ENCODE measurements around the gene NUTM2D.
"Not testable (repeated sequence)": the region's sequence is repeated elsewhere in the genome, so short reads cannot be mapped to it uniquely, and the experiment has no call there.

NUTM2D gene

GRCh38 chr10:87350161-87350560, 7.4 kb upstream of the NUTM2D start:
- not testable (repeated sequence) for H4K8ac ChIP-seq (ENCODE audit: low read depth, low read length); H3K4me2 ChIP-seq (ENCODE audit: insufficient read depth, low read length, poor library complexity, severe bottlenecking); H2BK5ac ChIP-seq (ENCODE audit: low read length); H3K79me1 ChIP-seq (ENCODE audit: low read depth, low read length); H3K14ac ChIP-seq (ENCODE audit: low read length); H3K9ac ChIP-seq (ENCODE audit: low read depth, low read length, poor library complexity); H3K27me3 ChIP-seq (ENCODE audit: control insufficient read depth in 3 of 3, insufficient read depth in 3 of 3, low read depth in 1 of 3, low read length in 3 of 3); DNase-seq (ENCODE audit: low spot score); H3K9me3 ChIP-seq (replicated peaks in 1 of 2; ENCODE audit: control insufficient read depth in 2 of 2, insufficient read depth in 1 of 2, low read depth in 1 of 2, low read length in 2 of 2); H3K27ac ChIP-seq (replicated peaks; ENCODE audit: low read length); H2AK5ac ChIP-seq (ENCODE audit: low read depth, low read length); H4K91ac ChIP-seq (ENCODE audit: low read depth, low read length, poor library complexity); H3K4me1 ChIP-seq (ENCODE audit: control insufficient read depth in 2 of 2, insufficient read depth in 1 of 2, low read depth in 1 of 2, low read length in 2 of 2); H3K23ac ChIP-seq (ENCODE audit: low read depth, low read length, poor library complexity); H2BK120ac ChIP-seq (ENCODE audit: low read depth, low read length); H3K4me3 ChIP-seq (ENCODE audit: low read length in 2 of 2); H3K4ac ChIP-seq (ENCODE audit: low read length); H3K18ac ChIP-seq (ENCODE audit: low read length); H2BK12ac ChIP-seq (ENCODE audit: low read length); H2BK15ac ChIP-seq (ENCODE audit: low read length); H2AFZ ChIP-seq (ENCODE audit: low read length); H3K36me3 ChIP-seq (replicated peaks in 1 of 2; ENCODE audit: control insufficient read depth in 2 of 2, insufficient read depth in 2 of 2, low read length in 2 of 2)
- WGBS, 2 donors (ENCODE audit: extremely low coverage in 2 of 2, insufficient read length in 2 of 2, insufficient replicate concordance in 1 of 2): no CpG with 5 or more reads among the region's 2 CpGs

- not testable (repeated sequence) for H3K4me1 ChIP-seq (ENCODE audit: control insufficient read depth in 2 of 2, insufficient read depth in 1 of 2, low read depth in 1 of 2, low read length in 2 of 2); H2BK5ac ChIP-seq (ENCODE audit: low read length); H3K27ac ChIP-seq (replicated peaks; ENCODE audit: low read length); H2BK15ac ChIP-seq (ENCODE audit: low read length); H3K4me3 ChIP-seq (ENCODE audit: low read length in 2 of 2); H3K4me2 ChIP-seq (ENCODE audit: insufficient read depth, low read length, poor library complexity, severe bottlenecking); H4K8ac ChIP-seq (ENCODE audit: low read depth, low read length); H3K18ac ChIP-seq (ENCODE audit: low read length); H3K79me1 ChIP-seq (ENCODE audit: low read depth, low read length); H3K9ac ChIP-seq (ENCODE audit: low read depth, low read length, poor library complexity); H3K36me3 ChIP-seq (replicated peaks in 1 of 2; ENCODE audit: control insufficient read depth in 2 of 2, insufficient read depth in 2 of 2, low read length in 2 of 2); H3K27me3 ChIP-seq (ENCODE audit: control insufficient read depth in 3 of 3, insufficient read depth in 3 of 3, low read depth in 1 of 3, low read length in 3 of 3); H3K9me3 ChIP-seq (replicated peaks in 1 of 2; ENCODE audit: control insufficient read depth in 2 of 2, insufficient read depth in 1 of 2, low read depth in 1 of 2, low read length in 2 of 2); H3K4ac ChIP-seq (ENCODE audit: low read length); H2BK12ac ChIP-seq (ENCODE audit: low read length); H2AFZ ChIP-seq (ENCODE audit: low read length); DNase-seq (ENCODE audit: low spot score); H2BK120ac ChIP-seq (ENCODE audit: low read depth, low read length); H3K23ac ChIP-seq (ENCODE audit: low read depth, low read length, poor library complexity); H2AK5ac ChIP-seq (ENCODE audit: low read depth, low read length); H3K14ac ChIP-seq (ENCODE audit: low read length); H4K91ac ChIP-seq (ENCODE audit: low read depth, low read length, poor library complexity)
- no CpG with 5 or more reads among the region's 3 CpGs for WGBS, 2 donors (ENCODE audit: extremely low coverage in 2 of 2, insufficient read length in 2 of 2, insufficient replicate concordance in 1 of 2)
These were observed 4.7 kb upstream of the NUTM2D start for GRCh38 chr10:87352825-87353224.

- H2BK5ac ChIP-seq (ENCODE audit: low read length); H3K4me1 ChIP-seq (ENCODE audit: control insufficient read depth in 2 of 2, insufficient read depth in 1 of 2, low read depth in 1 of 2, low read length in 2 of 2); H3K9me3 ChIP-seq (replicated peaks in 1 of 2; ENCODE audit: control insufficient read depth in 2 of 2, insufficient read depth in 1 of 2, low read depth in 1 of 2, low read length in 2 of 2); H3K9ac ChIP-seq (ENCODE audit: low read depth, low read length, poor library complexity); H2BK12ac ChIP-seq (ENCODE audit: low read length); H3K27me3 ChIP-seq (ENCODE audit: control insufficient read depth in 3 of 3, insufficient read depth in 3 of 3, low read depth in 1 of 3, low read length in 3 of 3); DNase-seq (ENCODE audit: low spot score); H3K27ac ChIP-seq (replicated peaks; ENCODE audit: low read length); H3K36me3 ChIP-seq (replicated peaks in 1 of 2; ENCODE audit: control insufficient read depth in 2 of 2, insufficient read depth in 2 of 2, low read length in 2 of 2); H2AK5ac ChIP-seq (ENCODE audit: low read depth, low read length); H4K8ac ChIP-seq (ENCODE audit: low read depth, low read length); H4K91ac ChIP-seq (ENCODE audit: low read depth, low read length, poor library complexity); H3K14ac ChIP-seq (ENCODE audit: low read length); H3K4me3 ChIP-seq (ENCODE audit: low read length in 2 of 2); H3K4ac ChIP-seq (ENCODE audit: low read length); H2AFZ ChIP-seq (ENCODE audit: low read length); H2BK120ac ChIP-seq (ENCODE audit: low read depth, low read length); H3K23ac ChIP-seq (ENCODE audit: low read depth, low read length, poor library complexity); H2BK15ac ChIP-seq (ENCODE audit: low read length); H3K4me2 ChIP-seq (ENCODE audit: insufficient read depth, low read length, poor library complexity, severe bottlenecking); H3K18ac ChIP-seq (ENCODE audit: low read length); H3K79me1 ChIP-seq (ENCODE audit: low read depth, low read length): not testable (repeated sequence)
- WGBS, 2 donors (ENCODE audit: extremely low coverage in 2 of 2, insufficient read length in 2 of 2, insufficient replicate concordance in 1 of 2): no CpG with 5 or more reads among the region's 31 CpGs
These were observed 2.4 kb upstream of the NUTM2D start for GRCh38 chr10:87355110-87355509.

- DNase-seq (ENCODE audit: low spot score); H3K18ac ChIP-seq (ENCODE audit: low read length); H3K4ac ChIP-seq (ENCODE audit: low read length); H2BK12ac ChIP-seq (ENCODE audit: low read length); H3K14ac ChIP-seq (ENCODE audit: low read length); H3K4me1 ChIP-seq (ENCODE audit: control insufficient read depth in 2 of 2, insufficient read depth in 1 of 2, low read depth in 1 of 2, low read length in 2 of 2); H2BK5ac ChIP-seq (ENCODE audit: low read length); H3K23ac ChIP-seq (ENCODE audit: low read depth, low read length, poor library complexity); H2AK5ac ChIP-seq (ENCODE audit: low read depth, low read length); H3K4me3 ChIP-seq (ENCODE audit: low read length in 2 of 2); H3K4me2 ChIP-seq (ENCODE audit: insufficient read depth, low read length, poor library complexity, severe bottlenecking); H2BK120ac ChIP-seq (ENCODE audit: low read depth, low read length); H3K9ac ChIP-seq (ENCODE audit: low read depth, low read length, poor library complexity); H4K91ac ChIP-seq (ENCODE audit: low read depth, low read length, poor library complexity); H2BK15ac ChIP-seq (ENCODE audit: low read length); H3K36me3 ChIP-seq (replicated peaks in 1 of 2; ENCODE audit: control insufficient read depth in 2 of 2, insufficient read depth in 2 of 2, low read length in 2 of 2); H3K27me3 ChIP-seq (ENCODE audit: control insufficient read depth in 3 of 3, insufficient read depth in 3 of 3, low read depth in 1 of 3, low read length in 3 of 3); H4K8ac ChIP-seq (ENCODE audit: low read depth, low read length); H2AFZ ChIP-seq (ENCODE audit: low read length); H3K27ac ChIP-seq (replicated peaks; ENCODE audit: low read length); H3K9me3 ChIP-seq (replicated peaks in 1 of 2; ENCODE audit: control insufficient read depth in 2 of 2, insufficient read depth in 1 of 2, low read depth in 1 of 2, low read length in 2 of 2); H3K79me1 ChIP-seq (ENCODE audit: low read depth, low read length): not testable (repeated sequence)
- WGBS, 2 donors (ENCODE audit: extremely low coverage in 2 of 2, insufficient read length in 2 of 2, insufficient replicate concordance in 1 of 2): no CpG with 5 or more reads among the region's 3 CpGs
These were observed 615 bp downstream of the NUTM2D start for GRCh38 chr10:87358159-87358558.
